GM12801 (cell line): Measurements from ENCODE around the gene TMEM108.

Experiments
- TF ChIP-seq, protein P1 (sequence below): IDR thresholded peaks from one replicate; pipeline ENCODE4 v1.5.1; 2011; ENCODE audit warnings: control low read depth; ENCODE audit not compliant: insufficient read length; ENCODE audit errors: extremely low read depth

TMEM108 gene

GRCh38 chr3:133038089-133038730, at the start of gene TMEM108:
Gene TMEM108, plus strand, starts transcription at chr3:133038391.
- TF ChIP-seq, protein P1, sequence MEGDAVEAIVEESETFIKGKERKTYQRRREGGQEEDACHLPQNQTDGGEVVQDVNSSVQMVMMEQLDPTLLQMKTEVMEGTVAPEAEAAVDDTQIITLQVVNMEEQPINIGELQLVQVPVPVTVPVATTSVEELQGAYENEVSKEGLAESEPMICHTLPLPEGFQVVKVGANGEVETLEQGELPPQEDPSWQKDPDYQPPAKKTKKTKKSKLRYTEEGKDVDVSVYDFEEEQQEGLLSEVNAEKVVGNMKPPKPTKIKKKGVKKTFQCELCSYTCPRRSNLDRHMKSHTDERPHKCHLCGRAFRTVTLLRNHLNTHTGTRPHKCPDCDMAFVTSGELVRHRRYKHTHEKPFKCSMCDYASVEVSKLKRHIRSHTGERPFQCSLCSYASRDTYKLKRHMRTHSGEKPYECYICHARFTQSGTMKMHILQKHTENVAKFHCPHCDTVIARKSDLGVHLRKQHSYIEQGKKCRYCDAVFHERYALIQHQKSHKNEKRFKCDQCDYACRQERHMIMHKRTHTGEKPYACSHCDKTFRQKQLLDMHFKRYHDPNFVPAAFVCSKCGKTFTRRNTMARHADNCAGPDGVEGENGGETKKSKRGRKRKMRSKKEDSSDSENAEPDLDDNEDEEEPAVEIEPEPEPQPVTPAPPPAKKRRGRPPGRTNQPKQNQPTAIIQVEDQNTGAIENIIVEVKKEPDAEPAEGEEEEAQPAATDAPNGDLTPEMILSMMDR, result no peak

- TF ChIP-seq, protein P1, result no peak
These were observed 42.2 kb upstream of the TMEM108 start for GRCh38 chr3:132995971-132996370.

DNA sequence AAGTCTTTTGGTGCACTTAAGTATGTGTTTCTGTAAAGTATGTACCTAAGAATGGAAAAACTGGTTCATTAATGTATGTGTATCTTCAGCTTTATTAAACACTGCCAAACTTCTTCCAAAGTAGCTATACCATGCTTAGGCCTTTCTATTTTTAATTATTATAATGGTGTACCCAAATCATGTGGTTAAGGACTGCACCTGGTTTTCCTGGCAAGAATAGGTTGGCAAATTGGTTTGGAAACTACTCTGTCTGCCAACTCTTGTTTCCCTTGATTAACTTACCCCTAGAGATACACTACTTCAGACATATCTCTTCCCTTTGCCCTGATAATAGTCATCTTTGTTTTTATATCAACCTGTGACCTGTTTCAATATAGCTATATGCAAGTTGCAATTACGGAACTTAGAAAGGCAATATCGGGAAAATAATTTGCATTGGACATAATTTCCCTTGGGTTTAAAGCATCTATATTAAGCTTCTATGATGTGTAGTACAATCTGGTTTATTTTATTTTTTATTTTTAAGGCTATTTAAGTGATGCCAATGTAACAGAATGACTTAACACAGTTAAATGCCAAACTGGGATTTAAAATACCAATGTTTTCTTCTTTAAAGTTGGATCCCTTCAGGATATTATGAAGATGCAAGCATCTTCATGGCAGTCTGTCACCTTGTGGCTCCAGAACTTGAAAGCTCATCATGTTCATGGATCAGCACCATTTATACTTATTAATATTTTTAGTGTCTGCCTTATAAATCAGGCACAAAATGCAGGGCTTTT, 40.6 kb upstream of the TMEM108 start:
- TF ChIP-seq, protein P1, result no peak

DNA sequence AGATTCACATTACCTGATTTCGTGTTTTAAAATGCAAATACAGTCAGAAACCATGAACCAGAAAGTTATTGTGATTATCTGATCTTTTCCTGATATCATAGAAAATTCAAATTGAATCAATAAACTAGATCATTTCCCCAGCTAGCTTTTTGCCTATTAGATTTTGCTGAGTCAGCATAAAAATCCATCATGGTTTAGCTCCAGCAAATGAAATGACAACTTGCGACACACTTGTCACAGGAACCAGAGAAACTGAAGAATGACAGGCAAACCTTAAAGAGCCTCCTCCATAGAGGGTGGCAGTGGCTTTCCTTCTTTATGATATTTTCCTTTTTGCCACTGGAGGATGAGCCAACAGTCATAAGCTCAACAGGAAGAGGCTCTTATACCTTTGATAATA, 30.6 kb upstream of the TMEM108 start:
- TF ChIP-seq, protein P1, result no peak

GRCh38 chr3:133014325-133014724, 23.9 kb upstream of the TMEM108 start:
- TF ChIP-seq, protein P1, result no peak

GRCh38 chr3:133016838-133017309, 21.3 kb upstream of the TMEM108 start:
- TF ChIP-seq, protein P1, result no peak

GRCh38 chr3:133018921-133019320, 19.3 kb upstream of the TMEM108 start:
- TF ChIP-seq, protein P1, result no peak
